Measurements from ENCODE around the gene FAM162B.

GRCh38 chr6:116766506-116767176 is 1.1 kb upstream of the FAM162B start:
- TF ChIP-seq POLR2A (IDR thresholded peaks at IDR 0.05) = no peak
- no peak for TF ChIP-seq CTCF (IDR thresholded peaks at IDR 0.05)
- no peak for TF ChIP-seq EP300 (IDR thresholded peaks at IDR 0.05)
